Measurements from ENCODE around the gene CBX2.

Gene CBX2

DNA sequence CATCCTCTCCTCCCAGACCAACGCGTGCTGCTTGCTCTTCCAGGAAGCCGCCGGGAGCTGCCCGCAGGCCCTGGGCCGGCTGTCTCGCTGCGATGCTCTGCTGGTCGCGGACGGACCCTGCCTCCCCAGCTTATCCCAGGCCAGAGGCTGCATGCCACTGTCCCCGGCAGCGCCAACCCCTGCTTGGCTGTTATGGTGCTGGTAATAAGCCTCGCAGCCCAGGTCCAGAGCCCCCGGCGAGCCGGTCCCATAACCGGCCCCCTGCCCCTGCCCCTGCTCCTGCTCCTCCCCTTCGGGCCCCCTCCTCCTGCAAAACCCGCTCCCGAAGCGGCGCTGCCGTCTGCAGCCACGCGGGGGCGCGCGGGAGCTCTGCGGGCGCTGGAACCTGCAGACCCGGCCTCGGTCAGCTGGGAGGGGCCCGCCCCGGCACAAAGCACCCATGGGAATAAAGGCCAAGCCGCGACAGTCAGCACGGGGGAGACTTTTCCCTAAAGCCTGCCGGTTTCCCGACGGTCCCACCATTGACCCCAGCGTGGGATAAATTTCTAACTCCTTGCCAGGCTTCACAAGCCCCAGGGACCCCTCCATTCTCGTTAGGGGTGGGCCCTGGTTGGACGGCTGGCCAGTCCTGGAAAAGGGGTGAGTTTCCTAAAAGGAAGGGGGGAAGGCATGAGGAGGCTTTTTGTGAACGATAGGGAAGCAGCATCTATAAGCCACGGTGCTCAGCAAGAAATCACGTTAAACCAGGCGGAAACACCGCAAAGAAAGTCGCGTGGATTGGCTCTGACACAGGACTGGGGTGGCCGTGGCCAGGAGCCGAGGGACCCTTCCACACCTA lies 36.0 kb upstream of the CBX2 start:
- TF ChIP-seq, protein P1, sequence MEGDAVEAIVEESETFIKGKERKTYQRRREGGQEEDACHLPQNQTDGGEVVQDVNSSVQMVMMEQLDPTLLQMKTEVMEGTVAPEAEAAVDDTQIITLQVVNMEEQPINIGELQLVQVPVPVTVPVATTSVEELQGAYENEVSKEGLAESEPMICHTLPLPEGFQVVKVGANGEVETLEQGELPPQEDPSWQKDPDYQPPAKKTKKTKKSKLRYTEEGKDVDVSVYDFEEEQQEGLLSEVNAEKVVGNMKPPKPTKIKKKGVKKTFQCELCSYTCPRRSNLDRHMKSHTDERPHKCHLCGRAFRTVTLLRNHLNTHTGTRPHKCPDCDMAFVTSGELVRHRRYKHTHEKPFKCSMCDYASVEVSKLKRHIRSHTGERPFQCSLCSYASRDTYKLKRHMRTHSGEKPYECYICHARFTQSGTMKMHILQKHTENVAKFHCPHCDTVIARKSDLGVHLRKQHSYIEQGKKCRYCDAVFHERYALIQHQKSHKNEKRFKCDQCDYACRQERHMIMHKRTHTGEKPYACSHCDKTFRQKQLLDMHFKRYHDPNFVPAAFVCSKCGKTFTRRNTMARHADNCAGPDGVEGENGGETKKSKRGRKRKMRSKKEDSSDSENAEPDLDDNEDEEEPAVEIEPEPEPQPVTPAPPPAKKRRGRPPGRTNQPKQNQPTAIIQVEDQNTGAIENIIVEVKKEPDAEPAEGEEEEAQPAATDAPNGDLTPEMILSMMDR (IDR thresholded peaks at IDR 0.05), result peak; percentile 96
- Histone ChIP-seq H3K27ac (no peak overlapping the region), H3K4me2 (ENCODE audit: low read length) (peak overlapping the region; percentile 50), H2AFZ (peak overlapping the region; percentile 46), H3K4me3 (ENCODE audit: low read depth, low read length) (peak overlapping the region; percentile 1), H3K79me2 (no peaks in the 10 kb centered on the region), H3K9ac (no peak overlapping the region), H3K36me3 (ENCODE audit: control insufficient read depth, insufficient read depth, low read length) (no peaks in the 10 kb centered on the region), H3K9me3 (ENCODE audit: control insufficient read depth, low read length) (no peaks in the 10 kb centered on the region), H3K27me3 (ENCODE audit: control insufficient read depth, insufficient read depth, low read length) (no peaks in the 10 kb centered on the region), H3K4me1 (no peaks in the 10 kb centered on the region)

DNA sequence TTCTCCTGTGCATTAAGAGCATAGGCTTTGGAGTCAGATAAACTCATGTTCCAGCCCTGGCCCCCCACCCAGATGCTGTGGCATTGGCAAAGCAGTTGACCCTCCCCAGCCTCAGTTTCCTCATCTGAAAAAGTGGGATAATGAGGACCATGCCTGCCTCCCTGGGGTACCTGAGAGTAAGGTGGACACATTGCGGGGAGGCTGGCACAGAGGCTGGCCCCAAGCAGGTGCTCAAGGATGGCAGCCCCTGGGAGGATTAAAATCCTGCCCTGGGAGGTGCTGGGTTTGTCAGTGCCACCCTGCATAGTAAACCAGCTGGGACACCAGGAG lies 35.4 kb upstream of the CBX2 start:
- Histone ChIP-seq H3K9me3 (ENCODE audit: control insufficient read depth, low read length) (no peaks in the 10 kb centered on the region), H2AFZ (no peak overlapping the region), H3K27ac (no peak overlapping the region), H3K79me2 (no peaks in the 10 kb centered on the region), H3K4me1 (no peaks in the 10 kb centered on the region), H3K4me2 (ENCODE audit: low read length) (no peak overlapping the region), H3K27me3 (ENCODE audit: control insufficient read depth, insufficient read depth, low read length) (no peaks in the 10 kb centered on the region), H3K36me3 (ENCODE audit: control insufficient read depth, insufficient read depth, low read length) (no peaks in the 10 kb centered on the region), H3K4me3 (ENCODE audit: low read depth, low read length) (no peak overlapping the region), H3K9ac (no peak overlapping the region)
- TF ChIP-seq, protein P1 (IDR thresholded peaks at IDR 0.05), result no peak

DNA sequence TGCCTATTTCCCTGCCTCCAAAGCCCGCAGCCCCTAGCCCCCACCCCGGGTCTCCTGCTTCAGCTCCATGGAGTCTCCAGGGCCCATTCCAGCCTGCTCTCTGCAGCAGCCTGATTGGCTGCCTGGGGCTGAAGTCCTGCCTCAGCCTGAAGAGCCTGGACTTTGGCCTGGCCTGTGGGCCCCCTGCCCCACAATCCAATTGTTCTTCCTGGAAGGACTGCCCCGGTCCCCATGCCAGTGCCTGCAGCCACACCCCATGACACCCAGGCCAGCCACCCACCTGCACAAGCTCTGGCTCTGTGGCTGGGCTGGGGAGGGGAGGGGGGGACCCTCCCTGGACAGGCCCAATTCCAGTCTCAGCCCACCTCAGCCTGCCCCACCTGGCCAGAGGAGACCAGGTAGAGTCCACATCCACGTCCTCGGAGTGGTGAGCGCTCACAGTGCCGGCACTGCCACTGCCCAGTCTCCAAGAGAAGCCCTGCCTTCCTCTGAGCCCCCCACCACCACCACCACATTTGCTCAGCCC lies 34.9 kb upstream of the CBX2 start:
- Histone ChIP-seq H3K79me2 (no peaks in the 10 kb centered on the region), H3K27me3 (ENCODE audit: control insufficient read depth, insufficient read depth, low read length) (no peaks in the 10 kb centered on the region), H3K27ac (no peak overlapping the region), H3K9me3 (ENCODE audit: control insufficient read depth, low read length) (no peaks in the 10 kb centered on the region), H3K4me1 (no peaks in the 10 kb centered on the region), H3K36me3 (ENCODE audit: control insufficient read depth, insufficient read depth, low read length) (no peaks in the 10 kb centered on the region), H3K4me3 (ENCODE audit: low read depth, low read length) (no peak overlapping the region), H3K4me2 (ENCODE audit: low read length) (no peak overlapping the region), H3K9ac (no peak overlapping the region), H2AFZ (no peak overlapping the region)
- TF ChIP-seq, protein P1 (IDR thresholded peaks at IDR 0.05), result no peak

DNA sequence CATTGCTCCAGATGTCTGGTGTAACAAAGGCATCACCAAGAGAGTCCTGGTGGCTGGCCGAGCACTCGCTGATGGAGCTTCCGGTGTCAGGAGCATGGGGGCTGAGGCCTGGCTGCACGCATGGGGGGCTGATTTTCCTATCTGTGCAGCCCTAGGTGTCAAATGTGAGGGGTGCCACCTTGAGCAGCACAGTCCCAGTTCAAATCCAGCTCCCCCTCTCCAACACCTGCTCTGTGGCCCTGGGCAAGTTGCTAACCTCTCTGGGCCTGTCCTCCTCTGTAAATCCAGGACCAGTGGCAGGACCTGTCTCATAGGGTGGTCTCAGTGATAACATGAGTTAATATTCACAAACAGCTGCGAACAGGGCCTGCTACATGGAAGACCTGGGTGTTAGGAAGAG lies 34.3 kb upstream of the CBX2 start:
- H3K27me3 ChIP-seq (ENCODE audit: control insufficient read depth, insufficient read depth, low read length), result peaks cover 4% of the 10 kb centered on the region
- TF ChIP-seq, protein P1 (IDR thresholded peaks at IDR 0.05), result no peak
- H3K79me2 ChIP-seq, result no peaks in the 10 kb centered on the region
- no peaks in the 10 kb centered on the region for H3K9me3 ChIP-seq (ENCODE audit: control insufficient read depth, low read length)
- no peak overlapping the region for H3K4me3 ChIP-seq (ENCODE audit: low read depth, low read length)
- H3K36me3 ChIP-seq (ENCODE audit: control insufficient read depth, insufficient read depth, low read length), result no peaks in the 10 kb centered on the region
- no peaks in the 10 kb centered on the region for H3K4me1 ChIP-seq
- H3K4me2 ChIP-seq (ENCODE audit: low read length), result no peak overlapping the region
- no peak overlapping the region for H3K27ac ChIP-seq
- H3K9ac ChIP-seq, result no peak overlapping the region
- no peak overlapping the region for H2AFZ ChIP-seq
